Colonic mucosa (tissue), 4 donors: ENCODE data around the gene RAD51B. TPM values are rescaled to one million over a fixed set of nuclear protein-coding genes. Genes with fewer than 3 reads are reported as not detected.
"Not testable (repeated sequence)": the region's sequence is repeated elsewhere in the genome, so short reads cannot be mapped to it uniquely, and the experiment has no call there.

Experiments
- DNase-seq: peaks from one replicate; pipeline ENCODE4 v3.0.0-alpha.2; 2020
- H3K27ac ChIP-seq: fragments of 200-600 bp; one replicate; pipeline ENCODE4 v1.8.0; 2021
- H3K27me3 ChIP-seq: fragments of 200-600 bp; one replicate; pipeline ENCODE4 v1.8.0; 2021
- H3K36me3 ChIP-seq: fragments of 200-600 bp; one replicate; pipeline ENCODE4 v1.8.0; 2021
- H3K4me1 ChIP-seq: fragments of 200-600 bp; one replicate; pipeline ENCODE4 v1.8.0; 2021; ENCODE audit warnings: mild to moderate bottlenecking
- H3K4me3 ChIP-seq: fragments of 200-600 bp; one replicate; pipeline ENCODE4 v1.8.0; 2021
- H3K9ac ChIP-seq, 2 donors: one replicate each; pipeline ENCODE4 v1.7.0; 2013; ENCODE audit warnings: control low read depth in 2 of 2, low read depth in 2 of 2, low read length in 2 of 2
- H3K9me3 ChIP-seq: fragments of 200-600 bp; one replicate; pipeline ENCODE4 v1.8.0; 2021
- CTCF ChIP-seq: fragments of 200-600 bp; IDR thresholded peaks from one replicate; pipeline ENCODE4 v1.8.0; 2022; ENCODE audit warnings: antibody characterized with exemption, mild to moderate bottlenecking
- intact Hi-C: fragments of 100-400 bp; cut with DNase I; formaldehyde crosslinking; loops from one replicate; pipeline ENCODE4 v1.14.1; 2022
- total RNA-seq, 2 donors: library from RNA; stranded (reverse); fragmentation: NEBNext Ultra II Directional in 1 of 2; extraction: Animal tissue kit (Norgen Biotek cat#: 25700) in 1 of 2; gene quantifications; one replicate each; pipeline ENCODE4 v1.2.1, GENCODE V29; 2021
- donor health status: healthy.
- donor health status: DM: no; HTN: no; CAD: no.
- donor health status: DM: no; HTN: no; CAD: no.

RAD51B gene
- total RNA-seq, 2 donors from 2014 or later = 12.7 to 22.0 TPM

GRCh38 chr14:68111853-68112270, 292.3 kb downstream of the RAD51B start:
- Histone ChIP-seq H3K9ac (no peak overlapping the region), H3K36me3 (no peaks in the 10 kb centered on the region), H3K27me3 (no peaks in the 10 kb centered on the region), H3K4me1 (peaks cover 9% of the 10 kb centered on the region), H3K4me3 (no peak overlapping the region), H3K27ac (peak overlapping the region; percentile 30), H3K9me3 (no peaks in the 10 kb centered on the region)
- no peak for TF ChIP-seq CTCF
- DNase-seq = no peak
- intact Hi-C loops = no loop called here

DNA sequence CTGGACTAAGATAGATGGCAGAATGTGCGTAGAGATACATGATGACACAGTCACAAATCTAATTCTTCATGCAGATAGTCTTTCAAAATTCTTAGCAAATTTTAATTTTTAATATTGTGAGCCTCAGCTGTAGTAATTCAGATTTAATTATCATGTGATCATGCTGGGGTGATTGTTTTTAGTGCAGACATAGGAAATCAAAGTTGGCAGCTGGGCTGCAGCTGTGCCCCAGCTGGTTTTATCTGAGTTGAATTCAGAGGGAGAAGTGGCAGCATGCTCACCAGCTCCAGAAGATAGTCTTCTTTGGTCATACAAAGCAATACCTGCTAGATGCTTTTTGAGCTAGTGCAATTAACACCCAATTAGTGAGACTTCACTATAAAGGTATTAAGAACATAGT, 292.9 kb downstream of the RAD51B start:
- DNase-seq = no peak
- Histone ChIP-seq H3K4me1 (peaks cover 9% of the 10 kb centered on the region), H3K4me3 (no peak overlapping the region), H3K36me3 (no peaks in the 10 kb centered on the region), H3K9me3 (no peaks in the 10 kb centered on the region), H3K9ac (no peak overlapping the region), H3K27me3 (no peaks in the 10 kb centered on the region), H3K27ac (no peak overlapping the region)
- TF ChIP-seq CTCF = no peak
- intact Hi-C loops = no loop called here

DNA sequence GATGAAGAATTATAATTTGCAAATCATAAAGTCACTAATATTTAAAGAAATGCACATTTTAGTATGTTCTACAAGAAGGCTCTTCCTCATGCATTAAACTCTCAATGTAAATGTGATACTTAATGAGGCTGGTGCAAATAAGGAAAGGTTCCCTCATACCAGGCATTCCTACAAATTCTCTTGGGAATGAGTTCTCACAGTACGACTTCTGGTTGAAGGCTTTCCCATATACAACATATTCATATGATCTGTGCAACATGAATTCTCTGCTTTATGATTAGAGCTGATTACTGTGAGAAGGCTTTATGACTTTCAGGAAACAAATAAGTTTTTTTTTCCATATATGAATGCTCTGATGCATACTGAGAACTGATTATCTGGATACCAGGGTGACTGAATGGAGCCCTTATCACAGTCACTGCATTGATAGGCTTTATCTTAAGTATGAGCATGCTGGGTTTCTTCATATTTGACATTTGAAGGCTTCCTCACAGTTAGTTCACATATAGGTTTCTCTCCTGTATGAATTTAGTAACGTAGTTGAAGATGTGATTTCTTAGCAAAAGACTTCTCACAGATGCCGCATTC, 293.9 kb downstream of the RAD51B start:
- intact Hi-C loops = no loop called here
- no peak for DNase-seq
- Histone ChIP-seq H3K4me3 (no peak overlapping the region), H3K27me3 (no peaks in the 10 kb centered on the region), H3K9me3 (no peaks in the 10 kb centered on the region), H3K27ac (no peak overlapping the region), H3K9ac (no peak overlapping the region), H3K4me1 (peaks cover 9% of the 10 kb centered on the region), H3K36me3 (no peaks in the 10 kb centered on the region)
- no peak for TF ChIP-seq CTCF

- H3K9me3 ChIP-seq, DNase-seq, H3K4me3 ChIP-seq, H3K9ac ChIP-seq, H3K4me1 ChIP-seq, H3K27ac ChIP-seq, intact Hi-C loops, H3K36me3 ChIP-seq, H3K27me3 ChIP-seq: not testable (repeated sequence)
Observed at GRCh38 chr14:68115952-68116351, 296.4 kb downstream of the RAD51B start.

GRCh38 chr14:68122651-68123050, 303.1 kb downstream of the RAD51B start:
- Histone ChIP-seq H3K4me3 (no peak overlapping the region), H3K9me3 (no peaks in the 10 kb centered on the region), H3K9ac (no peak overlapping the region), H3K4me1 (no peaks in the 10 kb centered on the region), H3K36me3 (no peaks in the 10 kb centered on the region), H3K27me3 (no peaks in the 10 kb centered on the region), H3K27ac (no peak overlapping the region)
- no peak for TF ChIP-seq CTCF
- DNase-seq = no peak
- intact Hi-C loops = no loop called here

DNA sequence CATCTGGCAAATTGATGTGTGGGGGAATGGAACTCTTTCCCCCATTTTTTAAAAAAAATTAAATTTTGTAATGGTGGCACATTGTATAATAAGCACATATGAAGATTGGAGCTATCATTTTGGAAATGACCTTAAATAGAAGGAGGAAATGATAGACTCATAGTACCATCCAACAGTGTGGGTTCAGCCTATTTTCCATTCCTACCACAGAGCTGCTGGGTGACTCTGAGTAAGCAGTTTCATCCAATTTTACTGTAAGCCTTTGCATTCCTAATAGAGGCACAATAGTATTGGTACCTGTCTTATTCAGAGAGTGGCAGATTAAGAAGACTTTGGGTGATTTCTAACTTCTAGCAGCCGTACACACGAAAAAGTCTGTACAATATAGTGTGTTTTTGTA, 304.5 kb downstream of the RAD51B start:
- Histone ChIP-seq H3K9me3 (no peaks in the 10 kb centered on the region), H3K4me1 (no peaks in the 10 kb centered on the region), H3K27ac (no peak overlapping the region), H3K9ac (no peak overlapping the region), H3K36me3 (no peaks in the 10 kb centered on the region), H3K27me3 (no peaks in the 10 kb centered on the region), H3K4me3 (no peak overlapping the region)
- intact Hi-C loops = no loop called here
- TF ChIP-seq CTCF = no peak
- no peak for DNase-seq
